SH-SY5Y (cell line): Measurements from ENCODE around the gene ATP11B.

Experiments
- GATA2 ChIP-seq: IDR thresholded peaks from 2 replicates; pipeline ENCODE4 v1.6.1; 2011; ENCODE audit warnings: mild to moderate bottlenecking, low read depth, low read length
- GATA3 ChIP-seq: IDR thresholded peaks from 2 replicates; pipeline ENCODE4 v1.6.1; 2011; ENCODE audit warnings: low read depth, mild to moderate bottlenecking, low read length, moderate library complexity

ATP11B gene

DNA sequence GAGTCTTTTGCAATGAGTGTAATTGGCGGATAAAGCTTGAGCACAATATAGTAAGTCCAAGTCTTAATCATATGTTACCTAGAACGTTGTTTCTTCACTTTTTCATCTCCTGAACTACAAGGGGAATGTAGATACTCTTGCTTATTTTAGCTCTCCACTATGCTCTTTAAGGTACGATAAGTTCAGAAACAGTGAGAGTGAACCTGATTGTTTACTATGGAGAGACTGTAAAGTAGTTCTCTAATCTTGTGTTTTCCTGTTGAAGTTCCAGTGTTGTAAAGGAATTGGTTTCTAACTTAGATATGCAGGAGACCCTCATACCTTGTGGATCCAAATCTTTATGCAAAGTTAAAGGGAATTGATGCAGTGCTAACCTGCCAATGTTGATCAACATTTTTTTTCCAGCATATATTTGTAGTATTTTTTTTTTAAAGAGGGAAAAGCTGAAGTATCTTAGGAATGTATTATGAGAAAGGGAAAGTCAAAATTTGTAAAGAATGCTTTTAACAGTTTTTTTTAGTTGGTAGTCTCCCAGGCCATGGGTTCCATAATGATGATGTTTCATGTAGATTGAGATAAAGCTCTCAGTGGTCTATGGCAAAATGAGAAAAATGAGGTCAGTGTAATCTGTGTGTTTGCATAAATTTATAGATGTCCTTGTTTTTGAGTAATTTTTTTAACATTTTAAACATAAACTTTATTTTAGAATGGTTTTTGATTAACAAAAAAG, 14.9 kb downstream of the ATP11B start:
- TF ChIP-seq GATA3 (no peak), GATA2 (no peak)

GRCh38 chr3:182809531-182809930, 16.2 kb downstream of the ATP11B start:
- TF ChIP-seq GATA3 (no peak), GATA2 (no peak)

DNA sequence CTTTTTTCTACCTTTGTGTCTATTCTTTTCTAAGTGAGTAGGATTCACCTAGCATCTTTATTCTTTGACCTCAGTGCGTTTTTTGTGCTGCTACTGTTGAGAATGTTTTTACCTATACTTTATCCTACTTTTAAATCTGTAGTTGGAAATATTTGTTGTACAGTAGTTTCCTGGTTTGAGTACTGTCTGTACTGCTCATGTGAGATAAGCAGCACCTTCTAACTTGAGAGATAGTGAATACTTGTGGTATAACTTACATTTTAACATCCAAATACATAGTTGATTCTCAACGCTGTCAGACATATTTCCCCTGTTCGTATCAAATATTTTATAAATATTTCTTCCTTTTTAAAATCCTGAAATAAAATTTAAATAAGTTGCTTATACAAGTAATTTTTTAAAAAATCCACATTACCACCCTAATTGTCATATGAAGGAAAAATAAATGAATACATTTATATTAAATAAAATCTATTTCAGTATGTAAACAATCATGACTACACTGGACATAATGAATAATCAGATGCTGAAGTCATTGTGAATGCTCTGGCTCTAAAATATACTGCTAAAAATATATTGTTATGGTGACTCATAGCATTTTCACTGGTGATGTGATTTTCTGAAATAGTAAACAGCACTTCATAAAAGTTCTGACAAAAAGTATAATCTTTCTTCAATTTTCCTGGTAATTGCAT, 17.4 kb downstream of the ATP11B start:
- TF ChIP-seq GATA2 (no peak), GATA3 (no peak)

DNA sequence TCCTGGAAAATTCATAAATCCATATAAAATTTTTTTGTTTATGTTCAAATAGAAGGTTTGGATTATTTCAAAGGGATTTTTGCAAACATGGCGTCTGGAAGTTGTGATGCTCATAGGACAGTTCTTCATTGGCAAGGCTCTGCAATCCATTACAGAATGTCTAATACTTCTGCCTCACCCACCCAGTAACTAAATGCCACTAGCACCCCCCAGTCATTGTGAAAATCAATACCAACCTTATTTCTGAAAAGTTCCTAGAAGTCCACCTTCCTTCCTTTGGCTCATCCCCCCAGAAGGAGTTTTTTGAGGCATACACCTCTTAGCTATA, 17.9 kb downstream of the ATP11B start:
- TF ChIP-seq GATA2 (no peak), GATA3 (no peak)

GRCh38 chr3:182812123-182812522, 18.8 kb downstream of the ATP11B start:
- TF ChIP-seq GATA3 (no peak), GATA2 (no peak)

GRCh38 chr3:182814419-182815062, 21.2 kb downstream of the ATP11B start:
- TF ChIP-seq GATA3 (no peak), GATA2 (no peak)

GRCh38 chr3:182816181-182816580, 22.9 kb downstream of the ATP11B start:
- TF ChIP-seq GATA2: no peak
- TF ChIP-seq GATA3: no peak

DNA sequence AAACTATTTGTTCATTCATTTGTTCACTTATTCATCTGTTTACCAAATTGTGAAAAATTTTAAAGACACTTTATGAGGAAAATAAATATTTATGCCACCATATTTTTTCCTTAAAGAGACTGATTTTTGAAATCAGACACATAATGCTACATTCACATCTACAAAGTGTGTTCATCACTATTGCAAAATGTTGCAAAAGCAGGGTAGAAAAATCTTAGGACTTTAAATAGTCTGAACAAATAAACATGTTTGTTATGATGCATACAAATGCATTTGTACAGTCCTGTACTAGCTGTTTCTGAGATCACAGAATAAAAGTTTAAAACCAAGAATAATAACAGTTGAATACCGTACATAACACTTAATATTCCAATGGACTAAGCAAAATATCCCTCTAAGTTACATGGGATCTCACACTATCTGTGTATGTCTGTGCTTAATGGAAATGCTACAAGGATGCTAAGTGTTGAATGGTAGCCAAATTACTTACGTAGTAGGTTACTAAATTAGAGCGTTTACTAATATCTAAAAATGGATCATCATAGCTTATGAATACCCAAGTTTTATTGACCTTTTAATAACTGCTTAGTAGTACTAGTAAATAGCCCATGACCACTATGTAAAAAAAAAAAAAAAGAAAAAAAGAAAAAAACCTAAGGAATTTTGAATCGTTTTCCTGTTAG, 25.1 kb downstream of the ATP11B start:
- TF ChIP-seq GATA2 (no peak), GATA3 (no peak)

- TF ChIP-seq GATA3: no peak
- no peak for TF ChIP-seq GATA2
These were observed 28.1 kb downstream of the ATP11B start for GRCh38 chr3:182821221-182821981.

DNA sequence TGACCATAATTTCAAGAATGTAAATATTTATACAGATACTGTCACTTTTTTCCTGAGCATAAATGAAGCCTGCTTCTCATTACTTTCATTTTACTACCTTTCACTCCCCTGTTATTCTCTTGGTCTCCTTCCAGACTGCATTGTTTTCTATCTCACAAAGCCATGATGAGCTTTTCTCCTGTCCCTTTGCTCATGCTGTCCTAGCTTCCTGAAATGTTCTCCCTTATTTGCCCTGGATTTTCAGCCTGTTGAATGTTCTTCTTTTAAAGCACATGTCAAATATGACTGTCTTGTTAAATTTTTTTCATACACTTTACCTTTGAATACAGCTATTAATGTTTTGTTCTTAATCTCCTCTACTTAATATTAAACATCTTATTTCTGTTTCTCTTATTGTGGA, 31.7 kb downstream of the ATP11B start:
- TF ChIP-seq GATA2 (no peak), GATA3 (no peak)

DNA sequence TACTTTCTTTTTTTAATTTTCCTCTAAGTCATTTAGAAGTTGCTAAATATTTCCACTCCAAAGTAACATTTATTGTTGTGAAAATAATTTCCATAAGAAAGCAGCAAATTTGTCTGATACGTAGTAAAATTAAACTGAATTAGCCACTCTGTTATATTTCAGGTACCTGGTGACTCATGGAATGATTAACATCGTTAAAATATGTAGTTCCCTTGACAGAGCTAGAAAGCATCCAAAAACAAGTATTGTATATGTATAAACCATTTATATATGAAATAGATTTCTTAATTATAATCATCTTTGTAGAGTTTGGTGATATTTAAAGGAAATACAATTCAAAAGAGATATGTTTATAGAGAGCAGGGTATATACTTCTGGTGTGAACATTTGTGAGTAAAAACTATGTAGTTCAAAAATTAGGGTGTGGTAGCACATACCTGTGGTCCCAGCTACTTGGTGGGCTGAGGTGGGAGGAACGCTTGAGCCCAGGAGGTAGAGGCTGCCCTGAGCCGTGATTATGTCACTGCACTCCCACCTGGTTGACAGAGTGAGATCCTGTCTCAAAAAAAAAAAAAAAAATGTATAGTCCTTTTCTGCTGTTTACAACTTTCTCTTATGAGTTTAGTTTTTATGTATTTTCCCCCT, 36.6 kb downstream of the ATP11B start:
- TF ChIP-seq GATA2 (no peak), GATA3 (no peak)

- TF ChIP-seq GATA2 (no peak), GATA3 (no peak)
These were observed 44.7 kb downstream of the ATP11B start for GRCh38 chr3:182837855-182838454.

GRCh38 chr3:182843478-182843877, 50.2 kb downstream of the ATP11B start:
- TF ChIP-seq GATA2 (no peak), GATA3 (no peak)
